Endodermal cell (in vitro differentiated cells): ENCODE data around the gene MRPS9. TPM values are rescaled to one million over a fixed set of nuclear protein-coding genes. Genes with fewer than 3 reads are reported as not detected.

Experiments used
- DNase-seq: peaks from one replicate; pipeline ENCODE4 v3.0.0-alpha.2; 2017
- H3K27ac ChIP-seq: 2 replicates; pipeline ENCODE4 v1.5.1; 2013; ENCODE audit warnings: mild to moderate bottlenecking, low read depth, low read length, moderate library complexity
- H3K27me3 ChIP-seq: 2 replicates; pipeline ENCODE4 v1.6.1; 2013; ENCODE audit warnings: mild to moderate bottlenecking, low read length, moderate library complexity; ENCODE audit not compliant: insufficient read depth, control insufficient read depth, poor library complexity, severe bottlenecking
- H3K36me3 ChIP-seq: 2 replicates; pipeline ENCODE4 v1.7.0; 2013; ENCODE audit warnings: mild to moderate bottlenecking, low read length, moderate library complexity; ENCODE audit not compliant: control insufficient read depth, insufficient read depth
- H3K4me1 ChIP-seq: one replicate; pipeline ENCODE4 v1.7.0; 2013; ENCODE audit warnings: low read length; ENCODE audit not compliant: control insufficient read depth, insufficient read depth
- H3K4me3 ChIP-seq: 2 replicates; pipeline ENCODE4 v1.5.1; 2013; ENCODE audit warnings: mild to moderate bottlenecking, low read length, moderate library complexity
- H3K9ac ChIP-seq: 2 replicates; pipeline ENCODE4 v1.6.1; 2013; ENCODE audit warnings: mild to moderate bottlenecking, low read length, moderate library complexity; ENCODE audit not compliant: poor library complexity, severe bottlenecking; ENCODE audit errors: extremely low read depth
- H3K9me3 ChIP-seq: 2 replicates; pipeline ENCODE4 v1.6.1; 2013; ENCODE audit warnings: mild to moderate bottlenecking, low read length, moderate library complexity; ENCODE audit not compliant: control insufficient read depth
- H3K27ac Mint-ChIP-seq: 2 replicates; pipeline ENCODE4 v1.8.0; 2020; ENCODE audit warnings: mixed read lengths
- H3K27me3 Mint-ChIP-seq: 2 replicates; pipeline ENCODE4 v1.8.0; 2021; ENCODE audit warnings: mild to moderate bottlenecking, mixed read lengths; ENCODE audit not compliant: insufficient read depth
- H3K36me3 Mint-ChIP-seq: 2 replicates; pipeline ENCODE4 v1.8.0; 2020; ENCODE audit warnings: low read depth, mixed read lengths
- H3K4me1 Mint-ChIP-seq: 2 replicates; pipeline ENCODE4 v1.8.0; 2020; ENCODE audit warnings: mixed read lengths
- H3K4me3 Mint-ChIP-seq: 2 replicates; pipeline ENCODE4 v1.8.0; 2020; ENCODE audit warnings: mild to moderate bottlenecking, moderate library complexity, mixed read lengths
- H3K9me3 Mint-ChIP-seq: 2 replicates; pipeline ENCODE4 v1.8.0; 2020; ENCODE audit warnings: mild to moderate bottlenecking, mixed read lengths
- WGBS, 2 experiments: methylation state at CpG; one replicate each; pipeline versions ENCODE4 v1.1.5 to v1.1.7; 2013; ENCODE audit warnings: missing lambda C conversion rate in 2 of 2, mixed read lengths in 1 of 2; ENCODE audit not compliant: insufficient coverage in 1 of 2, insufficient read length in 1 of 2; 5-methylcytosine and 5-hydroxymethylcytosine counted together
- total RNA-seq, 2 donors: library from RNA; stranded (reverse); fragmentation: NEBNext Ultra II Directional in 1 of 2; extraction: Animal tissue kit (Norgen Biotek cat#: 25700) in 1 of 2; gene quantifications; 2 replicates in 1 of 2; 3 replicates in 1 of 2; pipeline ENCODE4 v1.2.1, GENCODE V29; 2021
- TF ChIP-seq, protein P1 (sequence below): fragments of 200-600 bp; sonication (generic); conservative IDR thresholded peaks from 2 replicates; pipeline ENCODE4 v1.5.0; 2021; ENCODE audit warnings: antibody characterized with exemption, mild to moderate bottlenecking

MRPS9 gene
- total RNA-seq, 2 donors from 2014 or later = 43.4 to 52.1 TPM

GRCh38 chr2:105118960-105119359, 81.1 kb downstream of the MRPS9 start:
- H3K4me1 ChIP-seq = no peaks in the 10 kb centered on the region
- no peaks in the 10 kb centered on the region for H3K9me3 ChIP-seq
- peak overlapping the region; percentile 38 for H3K4me3 Mint-ChIP-seq
- peaks cover 11% of the 10 kb centered on the region for H3K27me3 Mint-ChIP-seq
- H3K27ac ChIP-seq = no peak overlapping the region
- H3K27ac Mint-ChIP-seq = no peak overlapping the region
- peaks cover 2% of the 10 kb centered on the region for H3K4me1 Mint-ChIP-seq
- H3K36me3 Mint-ChIP-seq = no peaks in the 10 kb centered on the region
- no peaks in the 10 kb centered on the region for H3K27me3 ChIP-seq
- WGBS, 2 experiments = 81 to 90% methylated on average over 4 to 23 of the region's 23 CpGs
- no peaks in the 10 kb centered on the region for H3K9me3 Mint-ChIP-seq
- H3K4me3 ChIP-seq = no peak overlapping the region
- DNase-seq = peak; percentile 86
- no peak overlapping the region for H3K9ac ChIP-seq
- H3K36me3 ChIP-seq = no peaks in the 10 kb centered on the region
- TF ChIP-seq, protein P1, sequence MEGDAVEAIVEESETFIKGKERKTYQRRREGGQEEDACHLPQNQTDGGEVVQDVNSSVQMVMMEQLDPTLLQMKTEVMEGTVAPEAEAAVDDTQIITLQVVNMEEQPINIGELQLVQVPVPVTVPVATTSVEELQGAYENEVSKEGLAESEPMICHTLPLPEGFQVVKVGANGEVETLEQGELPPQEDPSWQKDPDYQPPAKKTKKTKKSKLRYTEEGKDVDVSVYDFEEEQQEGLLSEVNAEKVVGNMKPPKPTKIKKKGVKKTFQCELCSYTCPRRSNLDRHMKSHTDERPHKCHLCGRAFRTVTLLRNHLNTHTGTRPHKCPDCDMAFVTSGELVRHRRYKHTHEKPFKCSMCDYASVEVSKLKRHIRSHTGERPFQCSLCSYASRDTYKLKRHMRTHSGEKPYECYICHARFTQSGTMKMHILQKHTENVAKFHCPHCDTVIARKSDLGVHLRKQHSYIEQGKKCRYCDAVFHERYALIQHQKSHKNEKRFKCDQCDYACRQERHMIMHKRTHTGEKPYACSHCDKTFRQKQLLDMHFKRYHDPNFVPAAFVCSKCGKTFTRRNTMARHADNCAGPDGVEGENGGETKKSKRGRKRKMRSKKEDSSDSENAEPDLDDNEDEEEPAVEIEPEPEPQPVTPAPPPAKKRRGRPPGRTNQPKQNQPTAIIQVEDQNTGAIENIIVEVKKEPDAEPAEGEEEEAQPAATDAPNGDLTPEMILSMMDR = peak; percentile 89

GRCh38 chr2:105121434-105121833, 83.6 kb downstream of the MRPS9 start:
- Histone ChIP-seq H3K9me3 (no peaks in the 10 kb centered on the region), H3K4me1 (no peaks in the 10 kb centered on the region), H3K27me3 (no peaks in the 10 kb centered on the region), H3K36me3 (no peaks in the 10 kb centered on the region), H3K27ac (no peak overlapping the region), H3K9ac (no peak overlapping the region), H3K4me3 (no peak overlapping the region)
- H3K36me3 Mint-ChIP-seq = no peaks in the 10 kb centered on the region
- WGBS, 2 experiments = 88 to 89% methylated on average over 3 to 7 of the region's 8 CpGs
- H3K9me3 Mint-ChIP-seq = no peaks in the 10 kb centered on the region
- DNase-seq = peak; percentile 13
- peaks cover 2% of the 10 kb centered on the region for H3K4me1 Mint-ChIP-seq
- peaks cover 24% of the 10 kb centered on the region for H3K27me3 Mint-ChIP-seq
- H3K4me3 Mint-ChIP-seq = no peak overlapping the region
- TF ChIP-seq, protein P1 = no peak
- no peak overlapping the region for H3K27ac Mint-ChIP-seq

GRCh38 chr2:105125428-105125827, 87.6 kb downstream of the MRPS9 start:
- H3K36me3 ChIP-seq = no peaks in the 10 kb centered on the region
- TF ChIP-seq, protein P1 = peak; percentile 68
- H3K9me3 ChIP-seq = no peaks in the 10 kb centered on the region
- Mint-ChIP-seq H3K27ac (no peak overlapping the region), H3K27me3 (peaks cover 36% of the 10 kb centered on the region), H3K9me3 (peaks cover 4% of the 10 kb centered on the region), H3K36me3 (no peaks in the 10 kb centered on the region), H3K4me1 (peaks cover 2% of the 10 kb centered on the region), H3K4me3 (no peak overlapping the region)
- H3K27ac ChIP-seq = no peak overlapping the region
- H3K27me3 ChIP-seq = peaks cover 9% of the 10 kb centered on the region
- peak; percentile 73 for DNase-seq
- no peaks in the 10 kb centered on the region for H3K4me1 ChIP-seq
- no peak overlapping the region for H3K4me3 ChIP-seq
- WGBS, 2 experiments = 72 to 73% methylated on average over 3 to 4 of the region's 4 CpGs
- H3K9ac ChIP-seq = no peak overlapping the region
